Esophagus muscularis mucosa (tissue), 4 donors: ENCODE results near the gene C11orf98. TPM values are rescaled to one million over a fixed set of nuclear protein-coding genes. Genes with fewer than 3 reads are reported as not detected.
A peak's percentile ranks its signal among the peaks of the same experiment; 100 is the strongest.

Experiments
- DNase-seq: peaks from one replicate; pipeline ENCODE4 v3.0.0-alpha.2; 2017; ENCODE audit errors: extremely low spot score
- H3K27ac ChIP-seq, 4 donors: fragments of 200-600 bp; sonication (generic); replicated peaks in 1 of 4; 1 replicate in 3 of 4; 2 replicates in 1 of 4; pipeline ENCODE4 v1.5.1; 2016 to 2019; ENCODE audit warnings: mild to moderate bottlenecking in 1 of 4
- H3K27me3 ChIP-seq, 4 donors: fragments of 200-600 bp; sonication (generic); one replicate each; pipeline versions ENCODE4 v1.5.1 to v1.6.0; 2016 to 2019
- H3K36me3 ChIP-seq, 4 donors: fragments of 200-600 bp; sonication (generic); one replicate each; pipeline ENCODE4 v1.5.1; 2016 to 2019
- H3K4me1 ChIP-seq, 4 donors: fragments of 200-600 bp; sonication (generic); one replicate each; pipeline ENCODE4 v1.5.1; 2016 to 2019
- H3K4me3 ChIP-seq, 4 donors: fragments of 200-600 bp; sonication (generic); 1 replicate in 2 of 4; 2 replicates in 2 of 4; pipeline ENCODE4 v1.5.1; 2016 to 2019; ENCODE audit warnings: mild to moderate bottlenecking in 4 of 4, moderate library complexity in 1 of 4
- H3K9me3 ChIP-seq, 4 donors: fragments of 200-600 bp; sonication (generic); 1 replicate in 3 of 4; 2 replicates in 1 of 4; pipeline ENCODE4 v1.5.1; 2016 to 2019
- EP300 ChIP-seq: sonication (generic); formaldehyde crosslinking; IDR thresholded peaks from one replicate; pipeline ENCODE4 v1.6.1; 2017; ENCODE audit warnings: antibody characterized with exemption
- POLR2A ChIP-seq: fragments of 450-650 bp; IDR thresholded peaks from one replicate; pipeline ENCODE4 v1.6.1; 2017; ENCODE audit warnings: antibody characterized with exemption, moderate library complexity, mild to moderate bottlenecking, low read depth
- POLR2AphosphoS5 ChIP-seq, 2 donors: sonication (generic); formaldehyde crosslinking; IDR thresholded peaks; one replicate each; pipeline ENCODE4 v1.6.1; 2017; ENCODE audit warnings: antibody characterized with exemption in 2 of 2
- WGBS: methylation state at CpG from one replicate; pipeline ENCODE4 v1.1.5; 2018; 5-methylcytosine and 5-hydroxymethylcytosine counted together
- intact Hi-C: fragments of 100-400 bp; cut with DNase I; formaldehyde crosslinking; loops from one replicate; pipeline ENCODE4 v1.15.1; 2023
- total RNA-seq, 4 donors: library from RNA; depleted of rRNA; stranded (reverse); fragments of >200 nt; gene quantifications; one replicate each; pipeline versions ENCODE4 v1.1.0 to v1.2.1, GENCODE V29; 2016
- TF ChIP-seq, protein P1 (sequence below), 3 experiments: fragments of 200-600 bp in 2 of 3; fragments of 450-650 bp in 1 of 3; sonication (generic) in 2 of 3; IDR thresholded peaks; one replicate each; pipeline ENCODE4 v1.5.1; 2017 to 2019; ENCODE audit warnings: antibody characterized with exemption in 3 of 3, mild to moderate bottlenecking in 2 of 3, moderate library complexity in 1 of 3

C11orf98 gene
- total RNA-seq, 4 donors from 2014 or later: 23.7 to 38.0 (median 33.0) TPM

- H3K9me3 ChIP-seq: no peaks in the 10 kb centered on the region
- H3K27me3 ChIP-seq: peaks cover 3 to 20% (median 8%) of the 10 kb centered on the region in 4 donors
- H3K4me3 ChIP-seq: peak overlapping the region; percentile 47 to 57 (median 50)
- H3K4me1 ChIP-seq: peaks cover 7 to 34% (median 28%) of the 10 kb centered on the region in 4 donors
- DNase-seq: no peak
- H3K36me3 ChIP-seq: peaks cover 9 to 31% (median 29%) of the 10 kb centered on the region in 4 donors
- WGBS: 55% methylated on average over 20 of the region's 74 CpGs
- TF ChIP-seq EP300 (no peak), POLR2AphosphoS5 (IDR thresholded peaks at IDR 0.05) (no peak)
- intact Hi-C loops: no loop called here
- peak overlapping the region; percentile 57 to 80 (median 72) for H3K27ac ChIP-seq
Observed at GRCh38 chr11:62687508-62688396, 22.7 kb upstream of the C11orf98 start.

DNA sequence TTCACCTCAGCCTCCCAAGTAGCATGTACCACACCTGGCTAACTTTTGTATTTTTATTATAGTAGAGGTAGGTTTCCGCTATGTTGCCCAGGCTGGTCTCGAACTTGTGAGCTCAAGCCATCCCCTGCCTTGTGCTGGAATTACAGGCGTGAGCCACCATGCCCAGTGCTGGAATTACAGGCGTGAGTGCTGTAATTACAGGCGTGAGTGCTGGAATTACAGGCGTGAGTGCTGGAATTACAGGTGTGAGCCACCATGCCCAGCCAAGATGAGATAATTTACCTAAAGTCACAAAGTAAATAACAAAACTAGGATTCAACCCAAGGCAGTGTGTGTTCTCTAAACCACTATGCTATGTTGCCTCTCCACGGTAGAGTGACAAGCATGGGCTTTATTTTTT is 17.5 kb upstream of the C11orf98 start:
- DNase-seq: no peak
- Histone ChIP-seq H3K27ac (no peak overlapping the region), H3K27me3 (peaks cover under 1 to 8% (median 1%) of the 10 kb centered on the region in 4 donors), H3K36me3 (peaks cover 4 to 8% (median 5%) of the 10 kb centered on the region in 4 donors), H3K4me1 (peaks cover 23 to 37% (median 31%) of the 10 kb centered on the region in 4 donors), H3K4me3 (no peak overlapping the region), H3K9me3 (no peaks in the 10 kb centered on the region)
- WGBS: 96% methylated on average over 7 of the region's 7 CpGs
- TF ChIP-seq POLR2AphosphoS5 (IDR thresholded peaks at IDR 0.05) (no peak), POLR2A (no peak), EP300 (no peak)
- TF ChIP-seq, protein P1, sequence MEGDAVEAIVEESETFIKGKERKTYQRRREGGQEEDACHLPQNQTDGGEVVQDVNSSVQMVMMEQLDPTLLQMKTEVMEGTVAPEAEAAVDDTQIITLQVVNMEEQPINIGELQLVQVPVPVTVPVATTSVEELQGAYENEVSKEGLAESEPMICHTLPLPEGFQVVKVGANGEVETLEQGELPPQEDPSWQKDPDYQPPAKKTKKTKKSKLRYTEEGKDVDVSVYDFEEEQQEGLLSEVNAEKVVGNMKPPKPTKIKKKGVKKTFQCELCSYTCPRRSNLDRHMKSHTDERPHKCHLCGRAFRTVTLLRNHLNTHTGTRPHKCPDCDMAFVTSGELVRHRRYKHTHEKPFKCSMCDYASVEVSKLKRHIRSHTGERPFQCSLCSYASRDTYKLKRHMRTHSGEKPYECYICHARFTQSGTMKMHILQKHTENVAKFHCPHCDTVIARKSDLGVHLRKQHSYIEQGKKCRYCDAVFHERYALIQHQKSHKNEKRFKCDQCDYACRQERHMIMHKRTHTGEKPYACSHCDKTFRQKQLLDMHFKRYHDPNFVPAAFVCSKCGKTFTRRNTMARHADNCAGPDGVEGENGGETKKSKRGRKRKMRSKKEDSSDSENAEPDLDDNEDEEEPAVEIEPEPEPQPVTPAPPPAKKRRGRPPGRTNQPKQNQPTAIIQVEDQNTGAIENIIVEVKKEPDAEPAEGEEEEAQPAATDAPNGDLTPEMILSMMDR (IDR thresholded peaks at IDR 0.05): no peak
- intact Hi-C loops: no loop called here

DNA sequence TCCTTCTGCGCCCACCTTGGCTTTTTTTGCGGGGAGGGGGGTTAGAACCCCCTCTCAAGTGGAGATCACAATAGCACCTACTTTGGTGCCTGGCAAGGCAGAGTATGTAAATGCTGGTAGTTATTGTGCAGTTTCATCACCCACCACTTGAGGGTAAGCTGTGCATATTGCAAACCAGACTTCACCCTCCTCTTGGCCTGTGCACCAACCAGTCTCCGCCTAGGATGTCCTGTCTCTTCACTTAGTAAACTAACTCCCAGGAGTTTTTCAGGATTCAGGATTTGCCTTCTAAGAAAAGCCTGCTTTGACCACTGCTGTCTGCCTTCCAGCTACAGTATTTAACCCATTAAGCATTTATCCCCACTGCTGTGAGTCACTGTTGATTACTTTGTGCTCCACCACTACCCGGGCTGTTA is 15.8 kb upstream of the C11orf98 start:
- no peak overlapping the region for H3K4me3 ChIP-seq
- no peak for DNase-seq
- no peak for TF ChIP-seq POLR2A
- TF ChIP-seq, protein P1 (IDR thresholded peaks at IDR 0.05): peak; percentile 24 to 52 (median 39)
- H3K27me3 ChIP-seq: no peaks in the 10 kb centered on the region
- H3K27ac ChIP-seq: peak overlapping the region; percentile 31 to 94 (median 88)
- no peaks in the 10 kb centered on the region for H3K9me3 ChIP-seq
- peaks cover 17 to 24% (median 22%) of the 10 kb centered on the region in 4 donors for H3K36me3 ChIP-seq
- 45% methylated on average over 4 of the region's 4 CpGs for WGBS
- H3K4me1 ChIP-seq: peaks cover 26 to 45% (median 38%) of the 10 kb centered on the region in 4 donors
- intact Hi-C loops: no loop called here

DNA sequence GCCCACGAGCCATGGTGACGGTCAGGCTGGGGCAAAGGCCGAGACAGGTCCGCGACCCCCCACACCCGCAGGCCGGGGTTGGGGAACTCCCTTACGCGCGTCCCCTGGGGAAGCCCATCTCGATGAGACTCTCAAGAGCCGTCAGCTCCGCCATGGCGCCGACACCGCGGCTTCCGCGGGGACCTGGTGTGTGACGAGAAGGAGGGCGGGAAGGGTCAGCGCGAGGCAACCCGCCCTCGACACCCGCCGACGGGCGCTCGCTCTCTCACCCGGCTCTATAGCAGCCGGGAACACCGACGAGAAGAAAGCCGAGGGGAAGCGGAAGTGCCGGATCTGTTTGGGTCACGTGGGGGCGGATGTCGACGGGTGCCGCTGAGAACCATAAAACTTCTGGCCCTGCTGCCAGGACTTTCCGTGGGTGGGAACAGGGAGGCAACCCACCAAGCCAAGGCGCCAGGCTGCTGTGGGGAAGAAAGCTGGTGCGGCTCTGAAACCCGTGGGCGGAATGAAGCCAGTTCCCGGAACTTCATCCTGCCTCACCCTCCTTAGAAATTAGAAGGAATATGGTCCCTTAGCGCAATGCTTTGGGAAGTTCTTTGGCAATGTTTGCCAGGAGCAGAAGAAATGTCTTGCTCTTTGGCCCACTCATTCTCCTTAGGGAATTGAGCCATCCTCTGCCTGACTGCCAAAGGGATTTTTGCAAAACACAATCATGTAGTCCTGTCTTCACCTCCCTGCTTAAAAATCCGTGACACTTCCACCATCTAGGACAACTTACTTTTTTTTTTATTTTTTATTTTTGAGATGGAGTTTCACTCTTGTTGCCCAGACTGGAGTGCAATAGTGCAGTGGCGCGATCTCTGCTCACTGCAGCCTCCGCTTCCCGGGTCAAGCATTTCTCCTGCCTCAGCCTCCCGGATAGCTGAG is 14.0 kb upstream of the C11orf98 start, which contains the start of gene UBXN1:
UBXN1 (minus strand) TSS at position 304 of the 927 bp plus-strand sequence; CDS start at position 154, 150 bp downstream.
- Histone ChIP-seq H3K27me3 (no peaks in the 10 kb centered on the region), H3K9me3 (no peaks in the 10 kb centered on the region), H3K4me3 (peak within 1 kb of the TSS; percentile 85 to 99 (median 90)), H3K4me1 (peaks cover 26 to 46% (median 38%) of the 10 kb centered on the region in 4 donors), H3K27ac (peak within 1 kb of the TSS; percentile 85 to 96 (median 93)), H3K36me3 (peaks cover 20 to 38% (median 37%) of the 10 kb centered on the region in 4 donors)
- DNase-seq: peak; percentile 98
- intact Hi-C loops: no loop called here
- 25% methylated on average over 14 of the region's 55 CpGs for WGBS
- TF ChIP-seq POLR2AphosphoS5 (IDR thresholded peaks at IDR 0.05) (peak; percentile 90 to 92), POLR2A (peak; percentile 62), EP300 (no peak)

GRCh38 chr11:62678433-62678769 is 13.4 kb upstream of the C11orf98 start:
- H3K27me3 ChIP-seq: no peaks in the 10 kb centered on the region
- no peaks in the 10 kb centered on the region for H3K9me3 ChIP-seq
- intact Hi-C loops: no loop called here
- TF ChIP-seq EP300 (no peak), POLR2AphosphoS5 (IDR thresholded peaks at IDR 0.05) (no peak), POLR2A (no peak)
- TF ChIP-seq, protein P1 (IDR thresholded peaks at IDR 0.05): no peak
- peak overlapping the region; percentile 85 to 99 (median 90) for H3K4me3 ChIP-seq
- H3K27ac ChIP-seq: peak overlapping the region; percentile 85 to 96 (median 93)
- peaks cover 26 to 53% (median 41%) of the 10 kb centered on the region in 4 donors for H3K4me1 ChIP-seq
- DNase-seq: no peak
- 8% methylated on average over 4 of the region's 16 CpGs for WGBS
- peaks cover 20 to 45% (median 43%) of the 10 kb centered on the region in 4 donors for H3K36me3 ChIP-seq
